NCI-H526 treated with DMSO at 0.1 percent for 48 hours (cell line): Measurements from ENCODE around the gene AATK.

Experiments used
- DNase-seq: peaks from one replicate; lab custom pipeline; 2025; lab: John Stamatoyannopoulos, UW

The AATK gene

DNA sequence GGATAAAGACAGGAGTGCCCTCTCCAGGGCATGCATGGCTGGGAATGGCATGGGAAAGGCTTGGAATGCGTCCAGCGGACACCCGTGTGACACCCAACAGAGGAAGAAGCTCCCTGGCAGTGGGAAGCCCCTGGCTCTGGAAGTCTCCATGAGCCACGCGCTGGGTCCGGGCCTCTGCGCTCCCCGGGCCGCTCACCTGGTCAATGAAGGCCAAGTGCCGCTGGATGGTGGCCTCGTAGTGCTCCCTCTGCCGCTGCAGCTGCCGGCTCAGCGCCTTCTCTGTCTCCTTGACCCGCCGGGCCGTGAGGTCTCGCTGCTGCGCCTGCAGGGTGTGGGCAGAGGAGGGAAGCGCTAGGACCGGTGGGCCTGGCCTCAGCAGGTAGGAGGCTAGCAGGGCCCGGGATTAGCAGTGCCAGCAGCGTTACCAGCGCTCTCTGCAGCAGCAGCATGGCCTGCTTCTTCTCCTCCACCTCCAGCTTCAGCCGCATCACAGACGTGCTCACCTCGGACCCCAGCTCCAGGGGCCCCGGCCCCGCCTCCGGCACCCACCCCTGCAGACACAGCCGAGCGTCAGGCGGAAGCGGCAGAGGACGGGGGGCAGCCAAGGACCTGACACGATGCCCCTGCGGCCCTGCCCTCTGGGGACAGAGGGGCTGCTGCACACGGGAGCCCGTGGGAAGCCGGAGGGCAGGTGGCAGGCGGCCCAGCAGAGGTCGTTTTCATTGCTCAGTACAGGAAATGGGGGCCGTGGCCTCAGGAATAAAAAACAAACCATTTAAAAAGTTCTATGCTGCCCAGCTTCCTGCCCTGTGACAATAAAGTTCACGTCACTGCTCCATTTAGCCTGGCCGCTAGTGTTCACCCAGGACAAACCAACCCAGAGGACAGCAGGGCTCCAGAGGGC lies 30.7 kb upstream of the AATK start:
- DNase-seq: no peak

DNA sequence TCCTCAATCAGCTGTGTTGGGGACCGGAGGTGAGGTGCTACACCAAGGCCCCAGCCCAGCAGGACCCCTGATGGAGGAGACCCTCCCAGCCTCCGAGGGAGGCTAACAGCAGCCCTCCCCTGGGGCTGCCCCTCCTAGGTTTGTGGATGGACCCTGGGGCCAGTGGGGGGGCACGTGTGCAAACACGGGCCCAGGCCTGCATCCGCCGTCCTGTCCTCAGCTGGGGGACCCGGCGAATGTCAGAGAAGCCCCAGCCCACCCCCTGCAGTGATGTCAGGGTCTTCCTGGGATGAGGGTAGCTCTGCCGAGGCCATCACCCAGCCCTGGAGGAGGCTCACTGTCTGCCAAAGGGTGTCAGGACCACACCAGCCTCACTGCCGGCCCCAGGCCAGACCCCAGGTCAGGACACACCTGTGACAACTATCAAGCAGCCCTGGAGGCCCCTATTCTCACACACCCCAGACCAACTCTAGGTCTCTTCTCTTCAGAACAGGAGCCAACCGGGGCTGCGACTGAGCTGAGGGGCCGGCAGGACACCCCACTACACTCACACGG lies 30.0 kb upstream of the AATK start:
- DNase-seq: no peak

DNA sequence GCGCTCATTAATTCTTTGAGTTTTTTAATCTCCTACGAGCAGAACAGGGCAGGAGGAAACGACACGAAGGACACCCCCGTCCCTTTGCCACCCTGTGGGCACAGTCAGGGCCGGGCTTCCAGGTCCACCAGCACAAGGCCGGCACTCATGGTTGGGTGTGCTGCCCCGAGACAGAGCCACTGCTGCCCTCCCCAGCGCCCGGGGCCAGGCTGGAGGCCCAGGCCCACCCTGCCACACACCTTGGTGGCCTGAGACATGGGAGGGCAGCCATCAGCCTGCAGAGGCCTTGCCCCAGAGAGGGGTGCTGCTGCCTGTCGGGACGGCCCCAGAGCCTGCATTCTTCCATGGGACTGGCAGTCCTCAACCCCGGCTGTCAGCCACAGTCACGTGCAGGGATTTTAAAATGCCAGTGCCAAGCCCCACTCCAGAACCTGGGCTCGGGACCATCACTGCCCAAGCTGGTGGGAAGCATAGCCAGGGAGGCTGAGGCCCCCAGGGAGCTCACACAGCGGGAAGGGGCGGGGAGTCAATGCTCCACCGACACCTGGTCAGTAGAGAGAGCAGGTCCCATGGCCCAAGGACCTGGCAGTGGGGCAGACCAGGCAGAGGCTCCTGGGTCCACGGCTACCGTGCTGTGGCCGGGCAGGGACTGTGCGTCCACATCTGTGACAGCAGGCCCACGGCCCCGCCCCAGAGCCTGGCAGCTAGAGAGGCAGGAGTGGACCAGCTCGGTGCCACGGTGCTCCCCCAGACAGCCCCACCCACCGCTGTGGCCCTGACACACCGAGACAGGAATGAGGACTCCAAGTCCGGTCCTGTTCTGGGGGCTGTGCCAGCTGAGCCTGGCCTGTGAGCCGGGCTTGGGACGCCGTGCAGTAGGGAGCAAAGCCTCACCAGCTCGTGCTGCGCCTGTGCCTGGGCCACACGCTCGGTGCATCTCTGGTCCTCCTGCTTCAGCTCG lies 29.2 kb upstream of the AATK start:
- DNase-seq: no peak

DNA sequence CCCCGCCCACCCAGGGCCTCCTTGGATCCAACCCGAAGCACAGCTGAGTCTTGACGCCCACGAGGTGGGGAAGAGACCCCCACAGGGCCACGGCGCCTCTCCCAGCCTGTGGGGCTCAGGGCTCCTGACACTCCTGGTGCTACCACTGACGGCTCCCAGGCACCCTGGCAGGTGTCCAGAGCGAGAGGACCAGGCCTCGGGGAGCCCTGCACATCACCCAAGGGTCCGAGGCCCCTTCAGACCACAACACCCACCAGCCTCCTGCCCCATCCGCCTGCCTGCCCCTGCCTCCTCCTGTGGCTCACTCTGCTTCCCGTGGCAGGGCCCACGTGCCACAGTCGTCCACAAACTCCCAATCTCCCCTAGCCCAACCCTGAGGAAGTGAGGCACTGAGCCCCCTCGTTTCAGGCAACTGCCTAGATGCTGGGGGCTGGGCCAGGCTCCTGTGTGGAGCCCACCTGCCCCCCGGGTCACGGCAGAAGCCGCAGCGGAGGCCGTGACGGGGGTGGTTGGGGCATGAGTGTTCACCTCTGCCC lies 28.3 kb upstream of the AATK start:
- DNase-seq: no peak

DNA sequence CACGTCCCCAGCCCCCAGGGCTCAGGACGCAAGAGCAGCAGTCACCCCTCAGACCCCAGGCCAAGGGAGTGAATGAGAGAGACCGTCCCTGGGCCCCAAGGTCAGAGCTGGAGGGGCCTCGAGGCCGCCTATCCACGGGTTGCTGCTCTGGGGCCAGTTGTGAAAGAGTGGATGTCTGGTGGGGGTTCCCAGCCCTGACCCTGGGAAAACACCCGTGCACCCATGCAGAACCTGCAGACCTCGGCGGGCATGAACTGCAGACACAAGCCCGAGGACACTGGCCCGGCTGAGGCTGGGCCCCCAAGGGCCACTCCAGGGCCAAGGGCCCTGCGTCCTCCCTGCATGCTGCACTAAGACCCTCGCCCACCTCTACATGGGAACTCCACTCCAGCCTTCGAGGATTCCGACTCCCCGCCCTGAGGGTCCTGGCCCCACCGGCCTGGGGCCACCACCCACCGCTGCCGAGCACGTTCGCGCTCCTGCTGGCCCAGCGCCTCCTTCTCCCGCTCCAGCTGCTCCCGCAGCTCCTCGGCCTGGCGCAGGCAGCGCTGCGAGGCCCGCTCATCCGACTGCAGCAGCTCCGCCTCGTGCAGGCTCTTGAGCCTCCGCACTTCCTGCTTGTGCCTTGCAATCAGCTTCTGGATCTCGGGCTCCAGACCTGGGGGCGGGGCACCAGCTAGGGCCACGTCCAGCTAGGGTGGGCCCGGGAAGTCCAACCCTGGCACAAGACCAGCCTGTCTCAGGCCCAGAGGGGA lies 27.6 kb upstream of the AATK start:
- no peak for DNase-seq

DNA sequence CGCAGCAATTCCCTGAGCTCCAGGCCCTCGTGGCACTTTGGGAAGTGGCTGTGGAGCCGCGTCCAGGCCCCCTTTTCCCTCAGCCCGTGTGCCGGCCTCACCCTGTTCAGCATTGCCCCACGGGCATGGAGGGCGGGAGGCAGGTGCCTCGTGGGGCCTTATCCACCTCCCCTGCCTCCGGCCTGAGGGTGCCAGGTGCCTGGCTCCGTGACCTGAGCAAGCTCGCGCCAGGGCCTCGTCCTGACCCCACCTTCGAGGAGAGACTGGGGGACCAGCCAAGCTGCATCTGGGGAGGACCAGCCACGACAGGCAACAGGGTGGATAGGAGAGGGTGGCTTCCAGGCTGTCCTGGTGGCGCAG lies 27.0 kb upstream of the AATK start:
- DNase-seq: no peak

DNA sequence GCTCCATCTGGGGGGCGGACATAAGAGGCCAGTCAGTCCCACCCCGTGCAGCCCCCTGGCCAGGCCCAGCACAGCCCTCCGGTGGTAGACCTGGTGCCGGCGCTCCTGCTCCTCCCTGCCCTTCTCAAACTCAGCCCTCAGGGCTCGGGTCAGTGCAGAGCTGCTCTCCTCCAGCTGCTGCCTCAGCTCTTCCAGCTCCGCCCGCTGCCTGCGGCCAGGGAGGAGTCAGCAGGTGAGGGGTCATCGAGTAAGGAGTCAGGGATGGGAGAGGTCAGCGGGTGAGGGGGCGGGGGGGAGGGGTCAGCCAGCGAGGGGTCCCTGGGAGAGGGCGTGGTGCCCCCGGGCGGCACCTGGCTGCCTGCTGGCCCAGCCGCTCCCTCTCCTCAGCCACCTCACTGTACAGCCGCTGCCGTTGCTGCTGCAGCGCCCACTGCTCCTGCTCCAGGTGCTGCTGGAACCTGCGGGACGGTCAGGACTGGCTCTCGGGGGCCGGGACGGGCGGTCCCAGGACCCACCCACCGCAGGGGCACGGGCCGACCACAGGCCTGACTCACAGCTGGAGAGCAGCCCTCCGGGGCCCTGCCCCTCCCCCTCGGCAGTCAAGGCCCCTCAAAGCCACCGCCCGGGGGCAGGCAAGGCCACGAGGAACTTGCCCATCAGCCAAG lies 26.5 kb upstream of the AATK start:
- DNase-seq: no peak

DNA sequence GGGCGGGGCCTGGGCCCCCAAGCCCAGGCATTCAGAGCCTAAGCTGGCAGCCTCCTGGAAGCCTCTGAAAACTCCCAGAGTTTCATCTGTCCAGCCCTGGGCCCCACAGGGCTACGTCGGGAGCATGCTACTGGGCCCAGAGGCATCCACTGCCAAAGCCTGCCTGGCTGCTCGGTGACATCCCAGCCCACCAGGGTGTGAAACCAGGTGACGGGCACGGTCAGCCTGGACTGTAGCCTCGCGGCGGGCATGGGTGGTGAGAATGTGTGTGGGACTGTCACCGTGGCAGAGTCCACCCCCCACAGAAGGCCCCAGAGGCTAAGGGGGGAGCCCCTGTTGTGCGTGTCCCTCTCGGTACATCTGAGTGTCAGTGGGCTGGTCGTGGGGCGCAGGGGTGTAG lies 25.6 kb upstream of the AATK start:
- no peak for DNase-seq

DNA sequence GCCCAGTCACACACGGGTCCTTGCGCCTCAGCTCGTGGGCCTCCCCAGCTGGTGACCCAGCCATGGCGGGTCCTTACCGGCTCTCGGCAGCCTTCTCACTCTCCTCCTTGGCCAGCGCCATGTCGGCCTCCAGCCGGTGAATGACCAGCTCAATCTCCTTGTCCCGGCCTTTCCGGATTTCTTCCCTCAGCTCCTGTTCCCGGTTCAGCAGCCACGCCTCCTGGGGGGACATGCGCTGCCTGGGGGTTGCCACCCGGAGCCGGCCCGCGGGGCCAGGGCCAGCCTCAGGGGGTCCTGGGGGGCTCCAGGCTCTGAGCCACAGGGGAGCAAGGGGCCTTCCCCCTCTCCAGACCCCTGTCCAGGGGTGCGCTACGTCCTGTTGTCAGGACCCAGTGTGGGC lies 25.1 kb upstream of the AATK start:
- no peak for DNase-seq

DNA sequence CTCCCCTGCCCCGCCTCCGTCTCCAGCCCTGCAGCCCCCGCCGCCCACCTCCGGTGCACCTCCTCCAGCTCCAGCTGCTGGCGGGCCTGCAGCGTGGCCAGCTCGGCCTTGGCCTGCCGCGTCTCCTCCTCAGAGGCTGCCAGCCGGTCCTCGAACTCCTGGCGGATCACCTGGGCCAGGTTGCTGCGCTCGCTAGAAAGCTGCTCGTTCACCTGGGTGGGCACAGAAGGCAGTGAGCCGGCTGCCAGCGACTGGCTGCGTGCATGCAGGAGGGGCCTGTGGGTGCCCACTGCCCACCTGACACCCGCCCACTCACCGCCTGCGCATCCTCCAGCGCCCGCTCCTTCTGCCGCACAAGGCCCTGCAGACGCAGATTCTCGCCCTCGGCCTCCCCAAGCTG lies 24.6 kb upstream of the AATK start:
- DNase-seq: no peak

DNA sequence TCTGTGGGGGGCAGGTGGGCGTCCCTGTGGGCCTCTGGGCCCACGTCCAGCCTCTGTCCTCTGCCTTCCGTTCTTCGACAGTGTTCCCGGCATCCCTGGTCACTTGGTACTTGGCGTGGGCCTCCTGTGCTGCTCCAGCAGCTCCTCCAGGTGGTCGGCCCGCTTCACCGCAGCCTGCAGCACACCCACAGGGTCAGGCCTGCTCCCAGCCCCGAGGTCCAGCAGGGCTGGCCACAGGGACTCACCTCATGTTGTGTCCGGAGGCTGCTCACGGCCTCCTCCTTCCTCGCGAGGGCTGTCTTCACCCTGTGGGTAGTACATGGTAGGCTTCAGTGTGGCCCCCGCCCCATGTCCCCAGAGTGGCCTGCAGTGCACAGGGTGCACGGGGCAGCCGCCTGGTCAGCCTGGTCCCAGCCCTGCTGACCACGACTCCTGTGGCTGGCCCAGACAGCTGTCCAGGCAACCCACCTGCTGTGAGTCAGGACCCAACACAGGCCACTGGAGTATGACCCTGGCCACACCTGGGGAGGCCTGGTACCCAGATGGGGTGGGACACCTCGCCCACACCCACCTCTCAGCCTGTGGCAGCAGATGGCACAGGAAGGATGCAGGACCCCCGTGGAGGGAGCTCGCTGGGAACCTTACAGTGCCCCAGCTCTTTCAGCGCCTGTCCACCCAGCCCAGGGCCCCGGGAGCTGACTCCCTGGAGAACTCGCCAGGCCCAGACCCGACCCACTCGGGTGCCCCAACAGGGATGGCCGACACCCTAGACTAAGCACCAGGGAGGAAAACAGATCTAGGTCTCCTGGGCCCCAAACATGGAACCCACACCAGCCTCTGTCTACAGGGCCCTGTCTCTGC lies 23.9 kb upstream of the AATK start:
- no peak for DNase-seq

DNA sequence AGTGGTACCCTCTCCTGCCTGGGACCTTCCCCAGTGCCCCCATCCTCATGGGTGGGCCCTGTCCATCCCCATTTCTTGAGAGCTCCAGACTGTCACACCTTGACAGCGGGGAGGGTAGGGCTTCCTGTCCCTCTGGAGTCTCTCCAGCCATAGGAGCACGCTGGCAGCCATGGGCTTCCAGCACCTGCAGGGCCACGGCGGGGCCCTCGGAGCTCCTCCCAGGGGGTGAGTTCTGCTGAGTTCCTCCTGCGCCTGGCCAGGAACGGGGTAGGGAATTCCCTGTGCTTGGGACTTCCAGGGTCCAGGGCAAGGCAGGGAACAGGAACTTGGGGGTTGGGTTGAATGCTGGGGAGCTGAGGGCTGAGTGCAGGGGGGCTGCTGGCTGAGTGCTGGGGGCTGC lies 23.0 kb upstream of the AATK start:
- no peak for DNase-seq

DNA sequence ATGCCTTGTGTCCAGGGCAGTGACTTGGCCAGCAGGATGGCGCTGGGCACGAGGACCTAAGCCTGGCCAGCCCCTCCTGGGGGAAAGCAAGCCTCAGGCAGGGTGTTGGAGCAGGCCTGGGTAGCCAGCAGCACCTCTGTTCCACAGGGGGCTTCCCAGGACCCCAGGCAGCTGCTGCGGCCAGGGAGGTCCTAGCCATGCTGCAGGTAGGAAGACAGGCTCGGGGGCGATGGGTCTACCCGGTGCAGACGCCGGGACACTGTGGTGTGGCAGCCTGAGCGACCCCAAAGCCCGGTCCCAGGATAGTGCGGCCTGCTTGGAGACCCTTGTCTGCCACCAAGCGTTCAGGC lies 22.4 kb upstream of the AATK start:
- no peak for DNase-seq

DNA sequence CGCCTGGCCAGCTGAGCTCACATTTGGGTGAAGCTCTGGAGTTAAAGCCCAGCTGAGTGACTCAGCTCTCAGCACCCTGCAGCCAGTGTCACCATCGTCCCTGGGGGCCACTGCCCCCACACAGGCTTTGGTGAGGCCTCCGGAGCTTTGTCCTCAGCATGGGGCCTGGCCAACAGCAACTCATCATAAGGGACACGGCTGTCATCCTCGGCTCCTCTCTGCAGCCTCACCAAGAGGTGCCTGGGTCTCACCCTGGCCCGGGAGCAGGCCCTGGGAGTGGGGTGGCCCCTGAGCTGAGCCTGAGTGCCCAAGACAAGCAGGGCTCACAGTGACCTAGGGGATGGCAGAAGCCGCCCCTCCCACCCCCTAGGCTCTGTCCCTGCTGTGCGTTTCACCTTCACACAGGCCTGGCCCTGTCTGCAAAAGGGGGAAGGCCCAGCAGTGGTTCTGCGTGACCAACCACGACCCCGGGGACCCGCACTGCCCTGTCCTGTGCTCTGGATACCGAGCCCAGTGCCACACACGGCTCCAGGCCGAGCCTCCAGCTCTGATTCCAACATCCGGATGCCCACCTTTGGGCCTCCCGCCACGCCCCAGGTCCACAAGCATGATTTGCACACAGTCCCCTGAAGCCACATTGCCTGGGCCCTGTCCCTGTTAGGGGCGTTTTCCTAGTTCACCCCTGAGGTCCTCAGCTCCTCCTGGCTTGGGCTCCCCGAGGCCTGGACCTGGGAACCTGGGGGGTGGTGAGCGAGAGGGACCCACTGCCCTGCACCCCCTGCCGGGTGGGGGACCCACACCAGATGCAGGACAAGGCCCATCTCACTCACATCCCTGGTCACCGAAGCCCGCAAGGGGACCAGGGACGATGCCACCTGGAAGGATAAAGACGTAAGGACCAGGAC lies 21.8 kb upstream of the AATK start:
- DNase-seq: no peak

DNA sequence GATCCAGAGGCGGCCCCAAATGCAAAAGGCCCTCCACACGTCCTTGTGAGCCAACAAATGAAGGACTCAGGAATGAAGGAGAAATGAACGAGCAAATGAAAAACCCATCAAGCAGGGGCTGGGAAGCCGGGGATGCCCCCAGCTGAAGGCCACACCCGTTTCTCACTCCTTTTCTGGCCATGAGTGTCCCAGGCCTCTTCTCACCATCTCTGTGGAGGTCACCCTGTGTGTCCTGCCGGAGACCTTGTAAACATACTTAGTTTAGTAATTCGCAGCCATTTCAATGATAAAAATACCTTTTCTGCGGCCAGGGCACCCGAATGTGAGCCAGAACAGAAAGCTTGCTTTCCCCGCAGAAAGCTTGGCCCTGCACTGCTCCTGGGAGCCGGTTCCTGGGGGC lies 21.1 kb upstream of the AATK start:
- DNase-seq: no peak

DNA sequence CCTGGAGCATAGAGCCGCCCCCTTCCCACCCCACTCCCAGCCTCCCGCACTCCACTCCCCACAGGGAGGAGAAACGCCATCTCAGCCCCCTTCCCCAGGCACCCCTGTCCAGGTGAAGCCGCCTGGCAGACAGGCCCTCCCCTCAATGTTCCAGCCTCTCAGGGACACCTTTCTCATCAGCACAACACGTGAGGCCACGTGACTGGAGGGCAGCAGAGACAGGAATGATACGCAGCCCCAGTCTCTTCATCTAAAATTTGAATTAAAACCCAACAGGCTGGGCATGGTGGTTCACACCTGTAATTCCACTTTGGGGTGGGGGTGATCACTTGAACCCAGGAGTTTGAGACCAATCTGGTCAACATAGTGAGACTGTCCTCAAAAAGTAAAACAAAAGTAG lies 20.2 kb upstream of the AATK start:
- DNase-seq: no peak

DNA sequence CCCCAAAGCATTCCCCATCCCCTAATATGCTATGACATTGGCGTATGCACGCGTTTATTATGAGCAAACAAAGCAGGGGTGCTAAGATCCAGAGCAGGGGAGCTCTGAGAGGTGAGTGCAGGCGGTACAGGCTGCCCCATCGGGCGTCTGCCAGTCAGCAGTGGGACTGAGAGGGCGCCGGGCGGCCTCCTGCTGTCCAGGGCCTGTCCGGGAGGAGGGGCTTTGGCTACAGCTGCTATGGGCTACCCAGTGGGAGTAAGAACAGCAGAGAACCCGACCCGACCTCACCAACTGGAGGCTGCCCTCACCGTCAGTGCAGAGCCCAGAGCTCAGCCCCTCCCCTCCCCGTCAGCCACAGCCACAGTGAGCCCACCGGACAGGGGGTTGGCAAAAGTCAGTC lies 18.5 kb upstream of the AATK start:
- no peak for DNase-seq

DNA sequence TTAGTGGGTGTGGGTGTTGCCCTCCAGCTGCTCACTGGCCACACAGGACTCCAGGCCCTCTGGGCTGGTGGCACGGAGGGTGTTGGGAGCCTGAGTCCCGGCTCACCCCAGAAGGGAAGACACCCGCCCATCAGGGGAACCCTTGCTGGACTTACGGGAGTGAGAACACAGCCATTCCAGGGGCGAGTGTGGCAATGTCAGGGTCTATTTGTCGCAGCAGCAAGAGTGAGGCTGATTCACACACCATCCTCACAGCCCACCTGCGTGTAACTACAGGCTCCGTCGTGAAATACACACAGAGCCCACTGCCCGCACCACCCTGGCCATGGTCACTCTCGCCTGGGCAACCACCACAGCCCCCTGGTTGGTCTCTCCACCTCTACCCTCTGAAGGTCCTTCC lies 17.8 kb upstream of the AATK start:
- no peak for DNase-seq

DNA sequence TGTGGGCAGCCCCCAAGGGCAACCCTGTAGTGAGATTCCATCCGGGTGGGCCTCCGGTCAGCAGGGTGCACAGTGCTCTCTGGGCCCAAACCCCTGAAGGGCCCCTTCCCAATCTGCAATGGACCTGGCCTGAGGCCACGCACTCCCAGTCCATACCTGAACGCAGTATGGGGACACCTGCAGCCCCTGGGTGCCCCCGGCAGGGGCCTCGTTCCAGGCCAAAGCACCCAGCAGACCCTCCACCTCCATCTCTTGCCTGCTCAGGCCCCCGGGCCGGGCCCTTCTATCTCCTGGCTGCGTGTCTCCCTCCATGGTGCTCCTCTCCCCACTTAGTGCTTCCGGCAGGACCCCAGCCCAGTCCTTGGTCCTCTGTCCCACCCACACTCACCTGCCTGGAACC lies 17.3 kb upstream of the AATK start:
- DNase-seq: no peak
